ENCODE measurements around the gene GRIN2A.

The GRIN2A gene

DNA sequence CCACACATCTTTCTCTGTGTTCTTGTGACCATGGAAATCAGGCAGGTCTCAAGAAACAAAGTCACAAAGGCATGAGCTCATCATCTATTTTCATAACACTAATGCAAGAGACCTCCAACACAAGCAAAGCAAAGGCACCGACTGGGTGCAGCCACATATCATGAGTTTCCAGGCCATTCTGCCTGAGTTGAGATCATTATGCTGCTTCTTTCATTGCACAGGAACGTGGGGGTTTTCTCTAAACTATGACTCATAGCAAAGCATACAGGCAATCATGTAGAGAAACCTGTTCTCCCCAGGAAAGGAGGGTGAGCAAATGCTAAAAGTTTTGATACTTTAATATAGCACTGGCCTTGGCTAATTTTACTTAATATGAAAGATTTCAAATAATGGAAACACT, 60.7 kb downstream of the GRIN2A start:
- H3K9me3 ChIP-seq (ENCODE audit: insufficient read depth, low read length) = no peaks in the 10 kb centered on the region
- no peak overlapping the region for H3K4me3 ChIP-seq (ENCODE audit: insufficient read length, low read depth)
- H3K27me3 ChIP-seq (ENCODE audit: insufficient read depth, insufficient read length) = no peaks in the 10 kb centered on the region
- DNase-seq (ENCODE audit: low read depth, low spot score) = no peak
- no peaks in the 10 kb centered on the region for H3K36me3 ChIP-seq (ENCODE audit: insufficient read depth, insufficient read length, low read length)
- H3K4me1 ChIP-seq (ENCODE audit: insufficient read depth, insufficient read length) = no peaks in the 10 kb centered on the region
- TF ChIP-seq YY1 (IDR thresholded peaks at IDR 0.05; ENCODE audit: insufficient read depth, insufficient read length) = no peak
- TF ChIP-seq SUZ12 (IDR thresholded peaks at IDR 0.05; ENCODE audit: extremely low read depth, insufficient read depth, insufficient read length) = no peak
- no peak for TF ChIP-seq ZNF274 (IDR thresholded peaks at IDR 0.05; ENCODE audit: low read depth, low read length)
- H3K9ac ChIP-seq (ENCODE audit: insufficient read length, low read depth) = no peak overlapping the region

DNA sequence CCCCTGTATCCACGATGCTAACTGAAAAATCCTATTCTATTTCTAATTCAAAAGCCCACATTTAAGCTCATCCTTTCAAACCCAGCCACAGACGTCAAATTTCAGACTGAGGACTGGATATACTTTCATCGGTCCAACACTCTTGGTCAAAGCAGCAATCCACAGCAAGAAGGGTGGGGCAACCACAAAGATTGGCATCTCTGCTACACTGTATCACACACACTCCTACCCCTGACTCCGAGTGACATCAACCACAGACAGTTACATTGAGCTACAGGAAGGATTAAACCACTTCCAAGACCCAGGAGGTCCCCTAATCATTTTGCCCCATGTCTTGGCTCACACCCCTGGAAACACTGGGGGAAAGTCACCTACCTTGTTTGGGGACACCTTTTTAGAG, 61.3 kb downstream of the GRIN2A start:
- DNase-seq (ENCODE audit: low read depth, low spot score) = no peak
- no peak overlapping the region for H3K4me3 ChIP-seq (ENCODE audit: insufficient read length, low read depth)
- no peaks in the 10 kb centered on the region for H3K27me3 ChIP-seq (ENCODE audit: insufficient read depth, insufficient read length)
- TF ChIP-seq YY1 (IDR thresholded peaks at IDR 0.05; ENCODE audit: insufficient read depth, insufficient read length) (no peak), ZNF274 (IDR thresholded peaks at IDR 0.05; ENCODE audit: low read depth, low read length) (no peak), SUZ12 (IDR thresholded peaks at IDR 0.05; ENCODE audit: extremely low read depth, insufficient read depth, insufficient read length) (no peak)
- H3K36me3 ChIP-seq (ENCODE audit: insufficient read depth, insufficient read length, low read length) = no peaks in the 10 kb centered on the region
- no peaks in the 10 kb centered on the region for H3K9me3 ChIP-seq (ENCODE audit: insufficient read depth, low read length)
- H3K4me1 ChIP-seq (ENCODE audit: insufficient read depth, insufficient read length) = no peaks in the 10 kb centered on the region
- H3K9ac ChIP-seq (ENCODE audit: insufficient read length, low read depth) = no peak overlapping the region

DNA sequence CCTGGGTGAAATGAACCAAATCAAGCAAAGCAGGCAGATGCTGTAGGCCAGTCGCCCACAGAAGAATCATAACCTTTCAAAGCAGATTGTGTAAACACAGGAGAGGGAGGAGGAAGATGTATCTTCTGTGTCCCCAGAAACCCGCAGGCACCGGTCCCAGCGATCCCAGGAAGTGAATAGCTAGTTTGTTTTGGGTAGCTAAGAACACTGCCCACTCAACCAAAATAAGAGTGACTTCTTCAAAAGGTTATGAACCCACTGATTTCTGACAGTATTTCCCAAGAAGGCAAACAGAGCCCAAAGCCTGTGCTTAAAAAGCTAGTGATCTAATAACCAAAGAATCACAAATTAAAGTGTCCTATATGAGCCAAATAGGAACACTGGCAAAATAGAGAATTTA, 67.8 kb downstream of the GRIN2A start:
- Histone ChIP-seq H3K36me3 (ENCODE audit: insufficient read depth, insufficient read length, low read length) (no peaks in the 10 kb centered on the region), H3K27me3 (ENCODE audit: insufficient read depth, insufficient read length) (no peaks in the 10 kb centered on the region), H3K9ac (ENCODE audit: insufficient read length, low read depth) (no peak overlapping the region), H3K9me3 (ENCODE audit: insufficient read depth, low read length) (no peaks in the 10 kb centered on the region), H3K4me1 (ENCODE audit: insufficient read depth, insufficient read length) (no peaks in the 10 kb centered on the region), H3K4me3 (ENCODE audit: insufficient read length, low read depth) (no peak overlapping the region)
- TF ChIP-seq SUZ12 (IDR thresholded peaks at IDR 0.05; ENCODE audit: extremely low read depth, insufficient read depth, insufficient read length) (no peak), ZNF274 (IDR thresholded peaks at IDR 0.05; ENCODE audit: low read depth, low read length) (no peak), YY1 (IDR thresholded peaks at IDR 0.05; ENCODE audit: insufficient read depth, insufficient read length) (no peak)
- no peak for DNase-seq (ENCODE audit: low read depth, low spot score)

DNA sequence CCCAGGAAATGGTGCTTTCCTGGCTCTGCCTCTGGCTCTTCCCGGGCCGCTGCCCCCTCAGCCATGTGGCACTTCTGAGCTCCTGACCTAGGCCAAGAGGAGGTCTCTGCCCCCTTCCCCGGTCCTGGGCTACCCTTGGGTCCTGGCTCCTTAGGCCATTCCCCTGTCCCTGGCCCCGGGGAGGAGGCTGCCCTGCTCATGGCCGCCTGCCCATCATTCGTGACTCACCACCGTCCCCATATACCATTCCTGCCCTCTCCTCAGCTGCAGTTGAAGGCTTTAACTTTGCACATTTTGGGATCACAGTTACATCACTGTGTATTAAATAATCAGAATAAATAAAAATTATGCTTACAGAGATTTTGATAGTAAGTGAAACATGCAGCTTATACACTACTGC, 69.0 kb downstream of the GRIN2A start:
- Histone ChIP-seq H3K36me3 (ENCODE audit: insufficient read depth, insufficient read length, low read length) (no peaks in the 10 kb centered on the region), H3K4me1 (ENCODE audit: insufficient read depth, insufficient read length) (no peaks in the 10 kb centered on the region), H3K27me3 (ENCODE audit: insufficient read depth, insufficient read length) (no peaks in the 10 kb centered on the region), H3K9me3 (ENCODE audit: insufficient read depth, low read length) (no peaks in the 10 kb centered on the region), H3K9ac (ENCODE audit: insufficient read length, low read depth) (no peak overlapping the region), H3K4me3 (ENCODE audit: insufficient read length, low read depth) (no peak overlapping the region)
- no peak for DNase-seq (ENCODE audit: low read depth, low spot score)
- TF ChIP-seq YY1 (IDR thresholded peaks at IDR 0.05; ENCODE audit: insufficient read depth, insufficient read length) (no peak), SUZ12 (IDR thresholded peaks at IDR 0.05; ENCODE audit: extremely low read depth, insufficient read depth, insufficient read length) (no peak), ZNF274 (IDR thresholded peaks at IDR 0.05; ENCODE audit: low read depth, low read length) (no peak)

GRCh38 chr16:10112021-10112420, 70.2 kb downstream of the GRIN2A start:
- H3K36me3 ChIP-seq (ENCODE audit: insufficient read depth, insufficient read length, low read length) = no peaks in the 10 kb centered on the region
- TF ChIP-seq YY1 (IDR thresholded peaks at IDR 0.05; ENCODE audit: insufficient read depth, insufficient read length) = no peak
- no peak for TF ChIP-seq ZNF274 (IDR thresholded peaks at IDR 0.05; ENCODE audit: low read depth, low read length)
- no peak for TF ChIP-seq SUZ12 (IDR thresholded peaks at IDR 0.05; ENCODE audit: extremely low read depth, insufficient read depth, insufficient read length)

GRCh38 chr16:10111156-10111761, 71.0 kb downstream of the GRIN2A start:
- Histone ChIP-seq H3K9ac (ENCODE audit: insufficient read length, low read depth) (no peak overlapping the region), H3K4me3 (ENCODE audit: insufficient read length, low read depth) (no peak overlapping the region), H3K36me3 (ENCODE audit: insufficient read depth, insufficient read length, low read length) (no peaks in the 10 kb centered on the region), H3K27me3 (ENCODE audit: insufficient read depth, insufficient read length) (no peaks in the 10 kb centered on the region), H3K9me3 (ENCODE audit: insufficient read depth, low read length) (no peaks in the 10 kb centered on the region), H3K4me1 (ENCODE audit: insufficient read depth, insufficient read length) (peaks cover 2% of the 10 kb centered on the region)
- DNase-seq (ENCODE audit: low read depth, low spot score) = no peak
- TF ChIP-seq ZNF274 (IDR thresholded peaks at IDR 0.05; ENCODE audit: low read depth, low read length) = no peak
- no peak for TF ChIP-seq YY1 (IDR thresholded peaks at IDR 0.05; ENCODE audit: insufficient read depth, insufficient read length)
- no peak for TF ChIP-seq SUZ12 (IDR thresholded peaks at IDR 0.05; ENCODE audit: extremely low read depth, insufficient read depth, insufficient read length)

More at GRCh38 chr16:10112021-10112420, 70.2 kb downstream of the GRIN2A start:
- H3K4me1 ChIP-seq (ENCODE audit: insufficient read depth, insufficient read length) = peaks cover 2% of the 10 kb centered on the region
- no peak for DNase-seq (ENCODE audit: low read depth, low spot score)
- no peaks in the 10 kb centered on the region for H3K27me3 ChIP-seq (ENCODE audit: insufficient read depth, insufficient read length)
- H3K9me3 ChIP-seq (ENCODE audit: insufficient read depth, low read length) = no peaks in the 10 kb centered on the region
- H3K4me3 ChIP-seq (ENCODE audit: insufficient read length, low read depth) = no peak overlapping the region
- H3K9ac ChIP-seq (ENCODE audit: insufficient read length, low read depth) = no peak overlapping the region

GRCh38 chr16:10110552-10110951, 71.7 kb downstream of the GRIN2A start:
- H3K4me3 ChIP-seq (ENCODE audit: insufficient read length, low read depth) = no peak overlapping the region
- no peaks in the 10 kb centered on the region for H3K9me3 ChIP-seq (ENCODE audit: insufficient read depth, low read length)
- TF ChIP-seq ZNF274 (IDR thresholded peaks at IDR 0.05; ENCODE audit: low read depth, low read length) (no peak), SUZ12 (IDR thresholded peaks at IDR 0.05; ENCODE audit: extremely low read depth, insufficient read depth, insufficient read length) (no peak), YY1 (IDR thresholded peaks at IDR 0.05; ENCODE audit: insufficient read depth, insufficient read length) (no peak)
- H3K9ac ChIP-seq (ENCODE audit: insufficient read length, low read depth) = no peak overlapping the region
- no peaks in the 10 kb centered on the region for H3K27me3 ChIP-seq (ENCODE audit: insufficient read depth, insufficient read length)
- no peak for DNase-seq (ENCODE audit: low read depth, low spot score)
- peaks cover 2% of the 10 kb centered on the region for H3K4me1 ChIP-seq (ENCODE audit: insufficient read depth, insufficient read length)
- no peaks in the 10 kb centered on the region for H3K36me3 ChIP-seq (ENCODE audit: insufficient read depth, insufficient read length, low read length)

Measured in NT2/D1 (cell line).